ENCODE measurements around the gene TDRD12.

The TDRD12 gene, protein sequence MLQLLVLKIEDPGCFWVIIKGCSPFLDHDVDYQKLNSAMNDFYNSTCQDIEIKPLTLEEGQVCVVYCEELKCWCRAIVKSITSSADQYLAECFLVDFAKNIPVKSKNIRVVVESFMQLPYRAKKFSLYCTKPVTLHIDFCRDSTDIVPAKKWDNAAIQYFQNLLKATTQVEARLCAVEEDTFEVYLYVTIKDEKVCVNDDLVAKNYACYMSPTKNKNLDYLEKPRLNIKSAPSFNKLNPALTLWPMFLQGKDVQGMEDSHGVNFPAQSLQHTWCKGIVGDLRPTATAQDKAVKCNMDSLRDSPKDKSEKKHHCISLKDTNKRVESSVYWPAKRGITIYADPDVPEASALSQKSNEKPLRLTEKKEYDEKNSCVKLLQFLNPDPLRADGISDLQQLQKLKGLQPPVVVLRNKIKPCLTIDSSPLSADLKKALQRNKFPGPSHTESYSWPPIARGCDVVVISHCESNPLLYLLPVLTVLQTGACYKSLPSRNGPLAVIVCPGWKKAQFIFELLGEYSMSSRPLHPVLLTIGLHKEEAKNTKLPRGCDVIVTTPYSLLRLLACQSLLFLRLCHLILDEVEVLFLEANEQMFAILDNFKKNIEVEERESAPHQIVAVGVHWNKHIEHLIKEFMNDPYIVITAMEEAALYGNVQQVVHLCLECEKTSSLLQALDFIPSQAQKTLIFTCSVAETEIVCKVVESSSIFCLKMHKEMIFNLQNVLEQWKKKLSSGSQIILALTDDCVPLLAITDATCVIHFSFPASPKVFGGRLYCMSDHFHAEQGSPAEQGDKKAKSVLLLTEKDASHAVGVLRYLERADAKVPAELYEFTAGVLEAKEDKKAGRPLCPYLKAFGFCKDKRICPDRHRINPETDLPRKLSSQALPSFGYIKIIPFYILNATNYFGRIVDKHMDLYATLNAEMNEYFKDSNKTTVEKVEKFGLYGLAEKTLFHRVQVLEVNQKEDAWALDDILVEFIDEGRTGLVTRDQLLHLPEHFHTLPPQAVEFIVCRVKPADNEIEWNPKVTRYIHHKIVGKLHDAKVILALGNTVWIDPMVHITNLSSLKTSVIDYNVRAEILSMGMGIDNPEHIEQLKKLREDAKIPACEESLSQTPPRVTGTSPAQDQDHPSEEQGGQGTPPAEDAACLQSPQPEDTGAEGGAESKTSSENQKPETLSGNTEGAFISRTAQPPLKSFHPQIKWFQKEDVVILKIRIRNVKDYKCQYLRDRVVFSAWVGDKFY (N-terminal part only)

DNA sequence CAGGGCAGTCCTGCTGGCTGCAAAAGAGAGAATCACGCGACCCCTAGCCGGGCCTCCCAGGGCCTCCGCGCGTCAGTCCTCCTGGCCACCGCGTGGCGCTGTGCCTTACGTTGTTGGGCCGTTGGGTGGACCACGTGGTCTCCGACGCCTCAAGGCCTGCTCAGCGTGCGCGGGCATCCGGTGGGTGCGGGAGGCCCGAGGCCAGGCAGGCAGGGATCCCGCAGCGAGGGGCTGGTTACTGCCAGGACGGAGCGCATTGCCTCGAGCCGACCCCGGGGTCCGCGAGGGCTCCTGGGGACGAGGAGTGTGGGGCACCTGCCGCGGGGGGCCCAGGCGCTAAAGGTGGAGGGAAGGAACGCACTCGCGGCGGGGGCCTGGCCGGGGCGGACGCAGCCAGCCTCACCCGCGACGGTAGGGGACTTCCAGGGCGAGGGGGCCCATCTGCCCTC lies at the start of gene TDRD12:
Gene TDRD12 (plus strand): TSS at position 157 of the 449 bp plus-strand sequence. CDS start 306 bp downstream, outside the sequence.
- DNase-seq (ENCODE audit: low read depth): no peak

GRCh38 chr19:32671883-32672593 lies 47.5 kb upstream of the TDRD12 start:
- no peak for DNase-seq (ENCODE audit: low read depth)

- no peak for DNase-seq (ENCODE audit: low read depth)
Observed at GRCh38 chr19:32672841-32673240, 46.7 kb upstream of the TDRD12 start.

DNA sequence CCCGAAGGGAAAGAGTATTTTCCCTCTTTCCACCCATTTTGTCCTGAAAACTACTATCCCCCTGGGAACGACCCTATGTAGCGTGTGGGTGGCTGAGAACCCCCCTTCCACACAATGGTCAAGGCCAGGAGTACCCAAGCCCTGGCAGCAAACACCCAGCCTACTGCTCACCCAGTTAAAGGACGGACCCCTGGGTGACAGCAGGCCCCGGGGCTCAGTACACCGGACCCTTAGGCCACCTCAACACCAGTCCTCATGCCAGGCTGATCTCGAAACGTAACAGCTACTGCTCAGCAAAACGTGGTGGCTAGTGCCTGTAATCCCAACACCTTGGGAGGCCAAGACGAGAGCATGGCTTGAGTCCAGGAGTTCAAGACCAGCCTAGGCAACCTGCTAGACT lies 46.0 kb upstream of the TDRD12 start:
- no peak for DNase-seq (ENCODE audit: low read depth)

GRCh38 chr19:32674153-32674930 lies 45.2 kb upstream of the TDRD12 start:
- no peak for DNase-seq (ENCODE audit: low read depth)

DNA sequence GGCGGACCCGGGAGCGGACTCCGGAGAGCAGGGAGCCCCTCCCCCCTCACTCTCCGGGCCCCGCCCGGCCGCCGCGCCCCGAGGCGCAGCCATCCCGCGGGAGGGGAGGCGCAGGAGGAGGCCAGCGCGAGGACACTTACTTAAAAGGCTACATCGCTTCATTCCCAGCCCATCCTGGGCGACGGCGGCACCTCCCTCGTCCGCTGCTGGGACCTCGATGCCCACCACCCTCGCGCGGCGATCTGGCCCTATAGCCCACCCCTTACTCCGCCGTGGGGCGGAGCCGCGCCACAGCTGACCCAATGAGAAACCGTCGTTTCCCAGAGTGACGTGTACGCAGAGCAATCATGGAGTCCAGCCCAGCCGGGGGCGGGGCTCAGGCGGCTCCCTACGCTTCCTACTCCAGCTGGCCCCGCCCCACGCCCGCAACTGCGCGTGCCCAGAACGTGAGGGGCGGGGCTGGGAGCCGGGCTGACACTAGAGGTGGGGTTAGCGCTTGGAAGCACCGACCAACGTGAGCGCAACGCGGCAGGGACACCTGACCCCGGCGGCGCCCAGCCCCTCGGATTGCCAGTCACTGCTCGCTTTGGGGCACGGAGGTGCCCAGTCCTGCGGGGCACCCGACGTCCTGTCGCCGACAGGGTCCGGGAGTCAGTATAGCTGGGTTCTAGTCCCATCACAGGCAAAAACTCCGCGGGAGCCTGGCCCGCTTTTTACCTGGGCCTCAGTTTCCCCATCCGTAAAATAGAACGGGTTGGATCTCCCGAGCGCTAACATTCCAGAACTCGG lies 44.4 kb upstream of the TDRD12 start, which contains the start of gene ANKRD27:
Gene ANKRD27 (minus strand): TSS at position 250 of the 789 bp plus-strand sequence. CDS start 16,165 bp downstream, outside the sequence.
- peak; percentile 93 for DNase-seq (ENCODE audit: low read depth)

DNA sequence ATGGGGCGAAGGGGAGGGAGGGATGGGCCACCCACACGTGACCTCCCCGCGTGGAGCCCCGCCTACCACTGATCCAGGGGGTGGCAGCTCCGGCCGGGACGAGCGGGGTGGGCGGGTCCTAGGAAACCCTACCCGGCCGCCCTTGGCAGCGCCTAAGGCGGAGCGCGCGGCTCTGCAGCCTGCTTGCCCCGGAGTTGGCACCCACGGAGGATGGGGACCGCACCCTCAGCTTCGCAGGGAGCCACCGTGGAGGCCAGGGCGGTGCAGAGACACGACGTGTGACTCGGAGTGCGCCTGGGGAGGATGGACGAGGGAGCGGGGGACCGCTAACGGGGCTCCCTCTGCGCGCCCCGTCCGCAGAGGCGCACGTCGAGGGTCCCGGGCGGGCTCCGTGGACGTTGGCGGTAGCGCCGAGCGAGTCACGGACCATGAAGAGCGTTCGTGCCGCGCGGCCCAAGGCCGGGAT lies 43.8 kb upstream of the TDRD12 start, which contains the start of gene RGS9BP:
Gene RGS9BP (plus strand): TSS at position 129 of the 466 bp plus-strand sequence. CDS start 416 bp downstream, outside the sequence.
- DNase-seq (ENCODE audit: low read depth): peak; percentile 45

DNA sequence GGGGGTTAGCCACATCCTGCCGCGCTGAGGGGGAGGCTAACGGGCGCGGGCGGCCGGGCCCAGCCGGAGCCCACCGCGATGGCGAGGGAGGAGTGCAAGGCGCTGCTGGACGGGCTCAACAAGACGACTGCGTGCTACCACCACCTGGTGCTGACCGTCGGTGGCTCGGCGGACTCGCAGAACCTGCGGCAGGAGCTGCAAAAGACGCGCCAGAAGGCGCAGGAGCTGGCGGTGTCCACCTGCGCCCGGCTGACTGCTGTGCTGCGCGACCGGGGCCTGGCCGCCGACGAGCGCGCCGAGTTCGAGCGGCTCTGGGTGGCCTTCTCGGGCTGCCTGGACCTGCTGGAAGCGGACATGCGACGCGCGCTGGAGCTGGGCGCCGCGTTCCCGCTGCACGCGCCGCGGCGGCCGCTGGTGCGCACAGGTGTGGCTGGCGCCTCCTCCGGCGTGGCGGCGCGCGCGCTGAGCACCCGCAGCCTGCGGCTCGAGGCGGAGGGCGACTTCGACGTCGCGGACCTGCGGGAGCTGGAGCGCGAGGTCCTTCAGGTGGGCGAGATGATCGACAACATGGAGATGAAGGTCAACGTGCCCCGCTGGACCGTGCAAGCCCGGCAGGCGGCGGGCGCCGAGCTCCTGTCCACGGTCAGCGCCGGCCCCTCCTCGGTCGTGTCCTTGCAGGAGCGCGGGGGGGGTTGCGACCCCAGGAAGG lies 43.2 kb upstream of the TDRD12 start:
- DNase-seq (ENCODE audit: low read depth): no peak

GRCh38 chr19:32676895-32677359 lies 42.6 kb upstream of the TDRD12 start:
- no peak for DNase-seq (ENCODE audit: low read depth)

- no peak for DNase-seq (ENCODE audit: low read depth)
Observed at GRCh38 chr19:32677657-32678056, 41.9 kb upstream of the TDRD12 start.

DNA sequence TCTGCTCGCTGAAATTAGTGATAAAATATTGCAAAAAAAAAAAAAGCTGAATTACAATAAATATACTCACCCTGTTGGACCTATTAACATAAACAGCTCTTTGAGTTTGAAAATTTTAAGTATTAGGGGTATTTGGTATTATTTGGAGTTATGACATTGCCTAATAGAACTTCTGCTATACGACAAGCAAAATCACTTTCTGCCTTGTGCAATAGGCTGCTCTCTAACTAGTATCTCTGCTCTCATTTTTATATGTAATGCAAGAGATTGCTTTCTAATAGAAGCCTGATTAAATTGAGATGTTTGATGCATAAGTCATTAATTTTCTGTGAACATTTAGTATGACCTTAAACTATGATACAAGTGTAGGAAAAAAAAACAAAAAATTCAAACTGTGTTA lies 38.6 kb upstream of the TDRD12 start:
- DNase-seq (ENCODE audit: low read depth): no peak

DNA sequence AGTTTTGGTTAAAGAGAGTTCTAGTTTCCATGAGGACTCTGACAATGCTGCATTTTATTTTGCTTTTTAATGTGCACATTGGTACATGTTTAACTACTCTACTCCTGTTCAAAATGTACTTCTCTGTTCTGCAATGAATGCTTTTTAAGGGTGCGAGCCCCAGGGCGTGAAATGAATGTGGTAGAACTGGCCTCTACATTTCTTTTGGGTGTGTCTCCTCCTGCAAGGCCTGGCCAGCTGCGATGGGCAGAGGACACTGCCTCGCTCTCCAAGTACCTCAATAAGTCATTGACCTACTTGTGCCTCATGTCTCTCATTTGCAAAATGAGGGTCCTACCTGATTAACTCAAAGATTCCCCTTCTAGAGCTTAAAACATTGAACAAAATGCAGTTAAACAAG lies 37.2 kb upstream of the TDRD12 start:
- DNase-seq (ENCODE audit: low read depth): no peak

GRCh38 chr19:32686847-32687475 lies 32.6 kb upstream of the TDRD12 start:
- no peak for DNase-seq (ENCODE audit: low read depth)

DNA sequence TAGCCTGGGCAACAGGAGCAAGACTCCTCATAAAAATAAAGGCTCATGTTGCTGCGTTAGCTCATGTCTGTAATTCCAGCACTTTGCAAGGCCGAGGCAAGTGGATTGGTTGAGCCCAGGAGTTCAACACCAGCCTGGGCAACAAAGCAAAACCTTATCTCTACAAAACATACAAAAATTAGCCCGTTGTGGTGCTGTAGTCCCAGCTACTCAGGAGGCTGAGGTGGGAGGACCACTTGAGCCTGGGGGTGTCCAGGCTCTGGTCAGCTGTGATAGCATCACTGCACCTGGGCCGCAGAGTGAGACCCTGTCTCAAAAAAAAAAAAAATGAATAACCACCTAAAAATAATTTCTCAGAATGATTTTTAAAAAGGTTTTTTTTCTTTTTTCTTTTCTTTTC lies 31.9 kb upstream of the TDRD12 start:
- DNase-seq (ENCODE audit: low read depth): no peak

DNA sequence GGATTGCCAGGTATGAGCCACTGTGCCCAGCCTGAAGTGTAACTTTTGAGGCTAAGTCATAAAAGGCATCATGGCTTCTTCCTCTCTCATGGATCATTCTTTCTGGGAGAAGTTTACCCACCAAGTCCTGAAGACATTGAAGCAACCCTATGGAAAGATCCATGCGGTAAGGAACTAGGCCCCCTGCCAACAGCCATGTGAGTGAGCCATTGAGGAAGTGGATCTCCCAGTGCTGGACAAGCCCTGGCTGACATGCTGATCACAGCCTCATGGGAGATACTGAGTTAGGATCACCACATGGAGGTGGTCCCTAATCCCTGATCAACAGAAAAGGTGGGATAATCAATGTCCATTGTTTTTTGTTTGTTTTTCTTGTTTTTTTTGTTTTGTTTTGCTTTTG lies 31.3 kb upstream of the TDRD12 start:
- DNase-seq (ENCODE audit: low read depth): no peak

DNA sequence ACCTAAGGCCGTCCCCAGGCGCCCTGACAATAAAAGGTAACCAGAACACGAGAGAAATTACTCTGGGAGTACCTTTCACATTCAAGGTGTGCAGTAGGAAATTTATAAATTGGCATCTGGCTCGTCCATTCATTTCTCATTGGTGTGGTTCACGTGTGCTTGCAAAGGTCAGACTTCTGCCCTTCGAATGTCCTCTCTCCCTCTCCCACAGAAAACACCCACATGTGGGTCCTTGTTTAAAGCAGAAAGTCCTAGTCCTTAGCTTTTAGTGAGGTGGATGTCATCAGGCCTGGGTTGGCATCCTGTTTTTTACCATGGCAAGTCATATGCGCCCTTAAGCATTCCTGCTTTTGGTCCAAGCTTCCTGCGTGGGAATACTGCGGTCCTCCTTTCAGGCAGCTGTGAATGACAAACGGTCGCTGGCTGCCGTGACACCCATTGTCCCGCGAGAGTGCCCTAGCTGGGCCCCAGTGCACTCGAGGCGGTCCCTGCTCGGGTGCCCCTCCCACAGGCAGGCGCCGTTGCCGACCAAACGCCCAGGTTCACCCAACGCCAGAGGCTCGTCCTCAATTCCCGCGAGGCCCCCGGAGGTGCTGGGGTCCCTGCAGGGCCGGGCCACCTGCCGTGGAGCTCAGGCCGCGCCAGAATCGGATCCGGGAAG lies 28.1 kb upstream of the TDRD12 start, which contains the start of gene NUDT19:
Gene NUDT19 (plus strand): TSS at position 531 of the 661 bp plus-strand sequence. CDS start 140 bp downstream, outside the sequence.
- DNase-seq (ENCODE audit: low read depth): peak; percentile 62

DNA sequence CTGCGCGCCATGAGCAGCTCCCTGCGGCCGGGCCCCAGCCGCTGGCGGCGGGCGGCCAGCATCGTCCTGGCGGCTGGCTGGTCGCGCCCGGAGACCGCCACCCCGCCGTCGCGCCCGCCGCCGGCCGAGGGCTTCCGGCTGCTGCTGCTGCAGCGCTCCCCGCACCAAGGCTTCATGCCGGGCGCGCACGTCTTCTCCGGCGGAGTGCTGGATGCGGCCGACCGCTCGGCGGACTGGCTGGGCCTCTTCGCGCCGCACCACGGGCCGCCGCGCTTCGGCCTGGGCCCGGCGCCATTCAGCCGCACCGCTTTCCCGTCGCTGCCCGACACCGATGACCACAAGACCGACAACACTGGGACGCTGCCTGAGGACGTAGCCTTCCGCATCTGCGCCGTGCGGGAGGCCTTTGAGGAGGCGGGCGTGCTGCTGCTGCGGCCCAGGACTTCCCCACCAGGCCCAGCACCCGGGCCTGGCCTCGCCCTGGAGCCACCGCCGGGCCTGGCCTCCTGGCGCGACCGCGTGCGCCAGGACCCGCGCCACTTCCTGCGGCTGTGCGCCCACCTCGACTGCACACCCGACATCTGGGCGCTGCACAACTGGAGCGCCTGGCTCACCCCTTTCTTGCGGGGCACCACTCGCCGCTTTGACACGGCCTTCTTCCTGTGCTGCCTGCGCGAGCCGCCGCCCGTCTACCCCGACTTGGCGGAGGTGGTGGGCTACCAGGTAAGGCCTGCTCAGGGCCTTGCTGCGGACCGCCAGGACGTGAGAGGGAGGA lies 27.4 kb upstream of the TDRD12 start:
- DNase-seq (ENCODE audit: low read depth): no peak
